WTC11 (cell line): ENCODE results near the gene ADAMTS9.

Experiments
- CREB1 ChIP-seq: sonication (generic); formaldehyde crosslinking; IDR thresholded peaks from 2 replicates; pipeline ENCODE4 v1.8.0; 2023; ENCODE audit warnings: mild to moderate bottlenecking, missing genetic modification reagents
- HMGA2 ChIP-seq: fragments of 250-450 bp; sonication (Bioruptor Pico); IDR thresholded peaks from 2 replicates; pipeline ENCODE4 v1.4.0; 2021; ENCODE audit warnings: mild to moderate bottlenecking, moderate library complexity
- JUN ChIP-seq: sonication (generic); formaldehyde crosslinking; IDR thresholded peaks from 2 replicates; pipeline ENCODE4 v1.8.0; 2023; ENCODE audit warnings: mild to moderate bottlenecking, missing genetic modification reagents
- NR2C2 ChIP-seq: sonication (generic); formaldehyde crosslinking; IDR thresholded peaks from 2 replicates; pipeline ENCODE4 v1.8.0; 2022; ENCODE audit warnings: mild to moderate bottlenecking, missing genetic modification reagents
- PRDM15 ChIP-seq: sonication (generic); formaldehyde crosslinking; IDR thresholded peaks from 2 replicates; pipeline ENCODE4 v1.8.0; 2022; ENCODE audit warnings: missing genetic modification reagents
- SP1 ChIP-seq: sonication (generic); formaldehyde crosslinking; conservative IDR thresholded peaks from 2 replicates; pipeline ENCODE4 v1.8.1; 2022; ENCODE audit warnings: missing genetic modification reagents
- TCF7 ChIP-seq: sonication (generic); formaldehyde crosslinking; IDR thresholded peaks from 2 replicates; pipeline ENCODE4 v1.8.0; 2022; ENCODE audit warnings: mild to moderate bottlenecking, low read depth, missing genetic modification reagents, moderate library complexity
- TF ChIP-seq, protein P1 (sequence below): fragments of 200-600 bp; IDR thresholded peaks from 2 replicates; pipeline ENCODE4 v1.8.0; 2022; ENCODE audit warnings: antibody characterized with exemption
- TF ChIP-seq, protein P2 (sequence below): sonication (generic); formaldehyde crosslinking; IDR thresholded peaks from 2 replicates; pipeline ENCODE4 v1.8.0; 2022; ENCODE audit warnings: mild to moderate bottlenecking, missing genetic modification reagents
- TF ChIP-seq, protein P3 (sequence below): sonication (generic); formaldehyde crosslinking; IDR thresholded peaks from 2 replicates; pipeline ENCODE4 v1.8.0; 2022; ENCODE audit warnings: mild to moderate bottlenecking, missing genetic modification reagents

DNA sequence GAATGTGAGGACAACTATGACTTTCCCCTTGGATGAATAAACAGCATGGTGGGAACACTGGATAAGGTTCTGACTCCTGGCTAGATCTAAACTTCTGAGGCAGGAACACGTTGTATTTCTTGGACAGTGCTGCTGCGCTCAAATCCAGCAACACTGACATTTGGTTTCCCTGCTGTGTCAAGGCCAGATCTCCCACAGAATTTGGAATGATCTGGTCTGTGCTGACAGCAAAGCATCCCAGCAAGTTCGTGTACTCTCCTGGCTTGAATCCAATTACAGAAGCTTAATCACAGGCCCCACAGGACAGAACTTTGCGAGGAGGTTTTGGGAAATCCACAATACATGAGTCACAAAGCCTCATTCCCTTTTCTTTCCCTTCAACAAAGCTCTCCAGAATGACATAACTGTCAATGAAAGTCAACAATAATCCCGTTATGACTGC is 92.5 kb downstream of the ADAMTS9 start:
- TF ChIP-seq, protein P1, sequence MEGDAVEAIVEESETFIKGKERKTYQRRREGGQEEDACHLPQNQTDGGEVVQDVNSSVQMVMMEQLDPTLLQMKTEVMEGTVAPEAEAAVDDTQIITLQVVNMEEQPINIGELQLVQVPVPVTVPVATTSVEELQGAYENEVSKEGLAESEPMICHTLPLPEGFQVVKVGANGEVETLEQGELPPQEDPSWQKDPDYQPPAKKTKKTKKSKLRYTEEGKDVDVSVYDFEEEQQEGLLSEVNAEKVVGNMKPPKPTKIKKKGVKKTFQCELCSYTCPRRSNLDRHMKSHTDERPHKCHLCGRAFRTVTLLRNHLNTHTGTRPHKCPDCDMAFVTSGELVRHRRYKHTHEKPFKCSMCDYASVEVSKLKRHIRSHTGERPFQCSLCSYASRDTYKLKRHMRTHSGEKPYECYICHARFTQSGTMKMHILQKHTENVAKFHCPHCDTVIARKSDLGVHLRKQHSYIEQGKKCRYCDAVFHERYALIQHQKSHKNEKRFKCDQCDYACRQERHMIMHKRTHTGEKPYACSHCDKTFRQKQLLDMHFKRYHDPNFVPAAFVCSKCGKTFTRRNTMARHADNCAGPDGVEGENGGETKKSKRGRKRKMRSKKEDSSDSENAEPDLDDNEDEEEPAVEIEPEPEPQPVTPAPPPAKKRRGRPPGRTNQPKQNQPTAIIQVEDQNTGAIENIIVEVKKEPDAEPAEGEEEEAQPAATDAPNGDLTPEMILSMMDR, result no peak
- TF ChIP-seq, protein P2, sequence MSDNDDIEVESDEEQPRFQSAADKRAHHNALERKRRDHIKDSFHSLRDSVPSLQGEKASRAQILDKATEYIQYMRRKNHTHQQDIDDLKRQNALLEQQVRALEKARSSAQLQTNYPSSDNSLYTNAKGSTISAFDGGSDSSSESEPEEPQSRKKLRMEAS (CRISPR knock-in tag), result no peak
- TF ChIP-seq SP1 (CRISPR knock-in tag) (no peak), TCF7 (CRISPR knock-in tag) (no peak), PRDM15 (CRISPR knock-in tag) (no peak), JUN (CRISPR knock-in tag) (no peak), NR2C2 (CRISPR knock-in tag) (no peak), CREB1 (no peak), HMGA2 (CRISPR knock-in tag) (no peak)
- TF ChIP-seq, protein P3, sequence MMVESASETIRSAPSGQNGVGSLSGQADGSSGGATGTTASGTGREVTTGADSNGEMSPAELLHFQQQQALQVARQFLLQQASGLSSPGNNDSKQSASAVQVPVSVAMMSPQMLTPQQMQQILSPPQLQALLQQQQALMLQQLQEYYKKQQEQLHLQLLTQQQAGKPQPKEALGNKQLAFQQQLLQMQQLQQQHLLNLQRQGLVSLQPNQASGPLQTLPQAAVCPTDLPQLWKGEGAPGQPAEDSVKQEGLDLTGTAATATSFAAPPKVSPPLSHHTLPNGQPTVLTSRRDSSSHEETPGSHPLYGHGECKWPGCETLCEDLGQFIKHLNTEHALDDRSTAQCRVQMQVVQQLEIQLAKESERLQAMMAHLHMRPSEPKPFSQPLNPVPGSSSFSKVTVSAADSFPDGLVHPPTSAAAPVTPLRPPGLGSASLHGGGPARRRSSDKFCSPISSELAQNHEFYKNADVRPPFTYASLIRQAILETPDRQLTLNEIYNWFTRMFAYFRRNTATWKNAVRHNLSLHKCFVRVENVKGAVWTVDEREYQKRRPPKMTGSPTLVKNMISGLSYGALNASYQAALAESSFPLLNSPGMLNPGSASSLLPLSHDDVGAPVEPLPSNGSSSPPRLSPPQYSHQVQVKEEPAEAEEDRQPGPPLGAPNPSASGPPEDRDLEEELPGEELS, result no peak
